ENCODE measurements around the gene ITGB5. TPM values are rescaled to one million over a fixed set of nuclear protein-coding genes. Genes with fewer than 3 reads are reported as not detected.

Gene ITGB5
- total RNA-seq, 2 donors from 2014 or later: 73.5 to 88.7 TPM

DNA sequence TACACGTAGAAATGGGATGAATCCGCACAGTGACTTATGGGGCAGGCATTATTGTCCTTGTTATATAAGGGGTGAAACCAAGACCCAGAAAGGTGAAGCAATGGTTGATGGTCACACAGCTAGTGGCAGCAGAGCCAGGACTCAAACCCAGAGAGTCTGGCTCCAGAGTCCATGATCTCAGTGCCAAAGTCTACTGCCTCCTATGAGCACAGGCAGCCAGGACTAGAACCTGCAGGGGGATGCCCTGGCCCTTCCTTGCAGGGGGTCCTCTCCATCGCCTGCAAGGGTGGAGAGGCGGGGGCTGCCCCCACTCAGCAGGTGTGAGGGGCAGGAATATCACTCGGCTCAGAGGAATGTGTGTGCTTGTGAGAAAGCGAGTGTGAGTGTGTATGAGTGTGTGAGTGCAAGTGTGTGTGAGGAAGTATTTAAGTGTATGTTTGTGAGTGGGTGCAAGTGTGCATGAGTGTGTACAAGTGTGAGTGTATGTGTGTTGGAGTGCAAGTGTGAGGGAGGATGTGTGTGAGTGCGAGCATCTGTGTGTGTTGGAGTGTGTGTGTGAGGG lies 112.2 kb downstream of the ITGB5 start:
- DNase-seq: no peak
- H3K9me3 ChIP-seq: no peaks in the 10 kb centered on the region
- peaks cover 14% of the 10 kb centered on the region for H3K4me1 ChIP-seq
- intact Hi-C loops (cut with DNase I): no loop called here
- 79 to 94% methylated on average over 7 of the region's 7 CpGs for WGBS, 2 donors
- no peak for TF ChIP-seq CTCF (IDR thresholded peaks at IDR 0.05)
- no peak for TF ChIP-seq POLR2A (IDR thresholded peaks at IDR 0.05)
- H3K27me3 ChIP-seq: no peaks in the 10 kb centered on the region
- ATAC-seq: no peak
- H3K4me3 ChIP-seq: no peak overlapping the region
- H3K27ac ChIP-seq: peak overlapping the region in 3 of 4 donors; percentile 59 to 73 (median 70)
- no peaks in the 10 kb centered on the region for H3K36me3 ChIP-seq (replicated peaks in 1 of 2; ENCODE audit: insufficient read depth in 1 of 2, low read depth in 2 of 2)

DNA sequence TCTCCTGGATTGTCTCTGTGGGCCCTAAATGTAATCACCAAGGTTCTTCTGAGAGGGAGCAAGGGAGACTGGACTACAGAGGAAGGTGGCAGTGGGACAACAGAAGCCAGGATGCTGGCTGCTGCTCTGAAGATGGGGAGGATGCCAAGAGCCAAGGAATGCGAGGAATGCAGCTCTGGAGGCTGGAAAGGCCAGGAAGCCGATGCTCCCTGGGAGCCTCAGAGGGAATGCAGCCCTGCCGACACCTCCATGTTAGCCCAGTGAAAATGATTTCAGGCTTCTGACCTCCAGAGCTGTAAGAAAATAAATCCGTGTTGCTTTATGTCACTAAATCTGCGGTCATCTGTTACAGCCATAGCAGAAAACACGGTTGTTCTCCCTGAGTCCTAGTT lies 112.8 kb downstream of the ITGB5 start:
- TF ChIP-seq CTCF (IDR thresholded peaks at IDR 0.05) (no peak), POLR2A (IDR thresholded peaks at IDR 0.05) (no peak)
- Histone ChIP-seq H3K36me3 (replicated peaks in 1 of 2; ENCODE audit: insufficient read depth in 1 of 2, low read depth in 2 of 2) (no peaks in the 10 kb centered on the region), H3K27ac (peak overlapping the region in 3 of 4 donors; percentile 59 to 73 (median 70)), H3K27me3 (no peaks in the 10 kb centered on the region), H3K4me1 (peaks cover 14% of the 10 kb centered on the region), H3K4me3 (no peak overlapping the region), H3K9me3 (no peaks in the 10 kb centered on the region)
- ATAC-seq: peak; percentile 78
- intact Hi-C loops (cut with DNase I): no loop called here
- 63 to 68% methylated on average over 6 of the region's 6 CpGs for WGBS, 2 donors
- DNase-seq: peak; percentile 40 to 74 (median 61)

- DNase-seq: no peak
- intact Hi-C loops (cut with DNase I): no loop called here
- ATAC-seq: no peak
- Histone ChIP-seq H3K4me1 (peaks cover 14% of the 10 kb centered on the region), H3K9me3 (no peaks in the 10 kb centered on the region), H3K36me3 (replicated peaks in 1 of 2; ENCODE audit: insufficient read depth in 1 of 2, low read depth in 2 of 2) (no peaks in the 10 kb centered on the region), H3K27me3 (no peaks in the 10 kb centered on the region), H3K4me3 (no peak overlapping the region), H3K27ac (peak overlapping the region in 2 of 4 donors; percentile 70 to 73)
- 96% methylated on average over 16 to 17 of the region's 17 CpGs for WGBS, 2 donors
- TF ChIP-seq POLR2A (IDR thresholded peaks at IDR 0.05): no peak
Measured at GRCh38 chr3:124773351-124774326, 113.5 kb downstream of the ITGB5 start.

DNA sequence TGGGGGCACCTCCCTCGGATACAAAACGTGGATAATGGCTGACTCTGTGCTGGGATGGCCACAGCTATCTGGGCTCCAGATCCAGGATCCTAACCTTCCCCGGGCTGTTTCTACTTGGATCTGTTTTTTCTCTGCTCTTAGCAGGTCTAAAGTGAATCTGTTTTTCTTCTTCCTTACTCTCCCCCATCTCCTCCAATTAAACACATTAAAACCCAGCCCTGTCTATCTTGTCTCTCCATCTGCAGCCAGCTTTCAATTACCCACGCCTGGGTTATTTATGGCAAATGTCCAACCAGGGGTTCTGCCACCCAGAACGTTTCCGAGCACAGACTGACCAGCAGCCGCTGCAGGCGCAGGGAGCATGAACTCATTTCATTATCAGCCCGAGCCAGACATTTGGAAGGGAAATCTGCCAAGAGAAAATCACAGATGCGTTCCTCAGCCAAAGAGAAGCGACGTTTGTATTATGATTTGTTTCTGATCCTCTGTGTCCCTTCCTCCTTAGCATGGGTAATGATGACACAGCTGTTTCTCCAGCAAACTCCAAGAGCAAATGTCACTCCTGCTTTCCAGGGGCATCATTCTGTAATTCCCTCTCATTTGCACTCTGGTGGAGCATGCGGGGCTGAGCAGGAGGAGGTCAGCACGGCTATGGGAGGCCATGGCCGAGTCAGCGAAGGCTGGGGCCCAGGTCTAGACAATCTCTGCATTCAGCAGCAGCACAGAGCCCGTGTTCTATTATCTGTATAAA lies 114.9 kb downstream of the ITGB5 start:
- Histone ChIP-seq H3K36me3 (replicated peaks in 1 of 2; ENCODE audit: insufficient read depth in 1 of 2, low read depth in 2 of 2) (no peaks in the 10 kb centered on the region), H3K4me3 (no peak overlapping the region), H3K9me3 (no peaks in the 10 kb centered on the region), H3K27ac (peak overlapping the region in 1 of 4 donors; percentile 16), H3K27me3 (no peaks in the 10 kb centered on the region), H3K4me1 (peaks cover 14% of the 10 kb centered on the region)
- intact Hi-C loops (cut with DNase I): no loop called here
- ATAC-seq (peak; percentile 41), DNase-seq (peak in 3 of 4 donors; percentile 39 to 58 (median 44))
- no peak for TF ChIP-seq POLR2A (IDR thresholded peaks at IDR 0.05)
- no peak for TF ChIP-seq CTCF (IDR thresholded peaks at IDR 0.05)
- 57 to 75% methylated on average over 15 to 17 of the region's 17 CpGs for WGBS, 2 donors

GRCh38 chr3:124771083-124771445 lies 116.1 kb downstream of the ITGB5 start:
- WGBS, 2 donors: 82 to 86% methylated on average over 2 of the region's 2 CpGs
- H3K27ac ChIP-seq: no peak overlapping the region

More at GRCh38 chr3:124771083-124771445, 116.1 kb downstream of the ITGB5 start:
- Histone ChIP-seq H3K9me3 (no peaks in the 10 kb centered on the region), H3K36me3 (replicated peaks in 1 of 2; ENCODE audit: insufficient read depth in 1 of 2, low read depth in 2 of 2) (no peaks in the 10 kb centered on the region), H3K4me3 (no peak overlapping the region), H3K27me3 (no peaks in the 10 kb centered on the region), H3K4me1 (peaks cover 14% of the 10 kb centered on the region)
- TF ChIP-seq POLR2A (IDR thresholded peaks at IDR 0.05) (no peak), CTCF (IDR thresholded peaks at IDR 0.05) (no peak)
- ATAC-seq: no peak
- DNase-seq: no peak
- intact Hi-C loops (cut with DNase I): no loop called here
